ENCODE measurements around the gene GTF2A2. TPM values are rescaled to one million over a fixed set of nuclear protein-coding genes. Genes with fewer than 3 reads are reported as not detected.

The GTF2A2 gene
- total RNA-seq, 1 experiment from 2014 or later = 129 TPM

DNA sequence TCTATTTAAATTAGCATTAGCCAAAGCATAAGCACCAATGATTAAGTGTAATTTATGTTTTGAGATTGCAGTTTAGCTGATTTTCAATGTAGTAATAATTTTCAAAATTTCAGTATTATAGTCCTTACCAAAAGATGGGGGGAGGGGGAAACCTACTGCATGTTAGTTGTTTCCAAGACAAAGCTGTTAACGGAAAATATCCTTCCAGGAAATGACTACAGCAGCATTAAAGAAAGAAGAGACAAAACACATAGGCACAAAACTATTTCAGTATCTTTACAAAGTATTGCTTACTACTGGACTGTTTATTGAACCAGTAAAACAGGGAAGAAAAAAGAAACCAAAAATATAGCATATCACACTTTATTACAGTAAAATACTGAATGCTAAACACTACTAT is 21.3 kb upstream of the GTF2A2 start (continued):
- no peak for TF ChIP-seq ZNF423 (CRISPR knock-in tag; IDR thresholded peaks at IDR 0.05)

DNA sequence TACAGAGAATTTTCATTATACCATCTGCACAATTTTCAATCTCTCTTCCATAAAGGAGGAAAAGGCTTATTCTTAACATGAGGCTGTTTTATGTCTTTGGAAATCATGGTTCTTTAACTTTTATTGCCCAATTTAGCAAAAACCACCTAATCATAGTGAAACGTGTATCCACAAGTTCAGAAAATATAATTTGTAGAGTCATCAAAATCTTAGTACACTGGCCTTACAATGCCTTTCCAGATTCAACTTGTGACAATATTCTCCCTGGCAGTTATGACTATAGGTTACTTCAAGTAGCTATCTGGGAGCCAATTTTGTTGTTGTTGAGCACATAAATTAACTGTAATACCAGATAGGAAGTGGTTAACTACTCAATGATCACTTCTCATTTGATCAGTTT is 20.9 kb upstream of the GTF2A2 start:
- ChIA-PET CTCF (no interaction called here), POLR2A (no interaction called here)
- H3K4me3 Mint-ChIP-seq = no peak overlapping the region
- DNase-seq (ENCODE audit: low spot score) = no peak
- H3K4me1 Mint-ChIP-seq = no peaks in the 10 kb centered on the region
- no peaks in the 10 kb centered on the region for H3K27me3 Mint-ChIP-seq (ENCODE audit: low read depth)
- no peak overlapping the region for H3K27ac Mint-ChIP-seq
- peaks cover 67% of the 10 kb centered on the region for H3K36me3 Mint-ChIP-seq
- ATAC-seq = no peak
- H3K9me3 Mint-ChIP-seq = no peaks in the 10 kb centered on the region
- no peak for TF ChIP-seq CDX4 (CRISPR knock-in tag; IDR thresholded peaks at IDR 0.05; ENCODE audit: borderline replicate concordance)
- TF ChIP-seq CREM (CRISPR knock-in tag; IDR thresholded peaks at IDR 0.05) = no peak
- TF ChIP-seq ATF1 (CRISPR knock-in tag; IDR thresholded peaks at IDR 0.05) = no peak
- TF ChIP-seq SOX15 (CRISPR knock-in tag; IDR thresholded peaks at IDR 0.05) = no peak
- TF ChIP-seq, protein P1, sequence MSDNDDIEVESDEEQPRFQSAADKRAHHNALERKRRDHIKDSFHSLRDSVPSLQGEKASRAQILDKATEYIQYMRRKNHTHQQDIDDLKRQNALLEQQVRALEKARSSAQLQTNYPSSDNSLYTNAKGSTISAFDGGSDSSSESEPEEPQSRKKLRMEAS (CRISPR knock-in tag; IDR thresholded peaks at IDR 0.05) = no peak
- TF ChIP-seq, protein P2, sequence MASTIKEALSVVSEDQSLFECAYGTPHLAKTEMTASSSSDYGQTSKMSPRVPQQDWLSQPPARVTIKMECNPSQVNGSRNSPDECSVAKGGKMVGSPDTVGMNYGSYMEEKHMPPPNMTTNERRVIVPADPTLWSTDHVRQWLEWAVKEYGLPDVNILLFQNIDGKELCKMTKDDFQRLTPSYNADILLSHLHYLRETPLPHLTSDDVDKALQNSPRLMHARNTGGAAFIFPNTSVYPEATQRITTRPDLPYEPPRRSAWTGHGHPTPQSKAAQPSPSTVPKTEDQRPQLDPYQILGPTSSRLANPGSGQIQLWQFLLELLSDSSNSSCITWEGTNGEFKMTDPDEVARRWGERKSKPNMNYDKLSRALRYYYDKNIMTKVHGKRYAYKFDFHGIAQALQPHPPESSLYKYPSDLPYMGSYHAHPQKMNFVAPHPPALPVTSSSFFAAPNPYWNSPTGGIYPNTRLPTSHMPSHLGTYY (CRISPR knock-in tag; IDR thresholded peaks at IDR 0.05) = no peak
- TF ChIP-seq, protein P3, sequence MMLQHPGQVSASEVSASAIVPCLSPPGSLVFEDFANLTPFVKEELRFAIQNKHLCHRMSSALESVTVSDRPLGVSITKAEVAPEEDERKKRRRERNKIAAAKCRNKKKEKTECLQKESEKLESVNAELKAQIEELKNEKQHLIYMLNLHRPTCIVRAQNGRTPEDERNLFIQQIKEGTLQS (CRISPR knock-in tag; conservative IDR thresholded peaks at IDR 0.05) = no peak
- TF ChIP-seq JAZF1 (CRISPR knock-in tag; IDR thresholded peaks at IDR 0.05) = no peak
- TF ChIP-seq MXD4 (CRISPR knock-in tag; IDR thresholded peaks at IDR 0.05; ENCODE audit: borderline replicate concordance) = no peak
- TF ChIP-seq ZNF219 (CRISPR knock-in tag; IDR thresholded peaks at IDR 0.05; ENCODE audit: borderline replicate concordance) = no peak
- TF ChIP-seq ZNF232 (CRISPR knock-in tag; IDR thresholded peaks at IDR 0.05) = no peak
- TF ChIP-seq, protein P4, sequence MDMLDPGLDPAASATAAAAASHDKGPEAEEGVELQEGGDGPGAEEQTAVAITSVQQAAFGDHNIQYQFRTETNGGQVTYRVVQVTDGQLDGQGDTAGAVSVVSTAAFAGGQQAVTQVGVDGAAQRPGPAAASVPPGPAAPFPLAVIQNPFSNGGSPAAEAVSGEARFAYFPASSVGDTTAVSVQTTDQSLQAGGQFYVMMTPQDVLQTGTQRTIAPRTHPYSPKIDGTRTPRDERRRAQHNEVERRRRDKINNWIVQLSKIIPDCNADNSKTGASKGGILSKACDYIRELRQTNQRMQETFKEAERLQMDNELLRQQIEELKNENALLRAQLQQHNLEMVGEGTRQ (CRISPR knock-in tag; IDR thresholded peaks at IDR 0.05) = no peak
- TF ChIP-seq MYBL2 (CRISPR knock-in tag; IDR thresholded peaks at IDR 0.05) = no peak
- TF ChIP-seq, protein P5, sequence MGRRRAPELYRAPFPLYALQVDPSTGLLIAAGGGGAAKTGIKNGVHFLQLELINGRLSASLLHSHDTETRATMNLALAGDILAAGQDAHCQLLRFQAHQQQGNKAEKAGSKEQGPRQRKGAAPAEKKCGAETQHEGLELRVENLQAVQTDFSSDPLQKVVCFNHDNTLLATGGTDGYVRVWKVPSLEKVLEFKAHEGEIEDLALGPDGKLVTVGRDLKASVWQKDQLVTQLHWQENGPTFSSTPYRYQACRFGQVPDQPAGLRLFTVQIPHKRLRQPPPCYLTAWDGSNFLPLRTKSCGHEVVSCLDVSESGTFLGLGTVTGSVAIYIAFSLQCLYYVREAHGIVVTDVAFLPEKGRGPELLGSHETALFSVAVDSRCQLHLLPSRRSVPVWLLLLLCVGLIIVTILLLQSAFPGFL (CRISPR knock-in tag; IDR thresholded peaks at IDR 0.05; ENCODE audit: borderline replicate concordance) = no peak
- TF ChIP-seq, protein P6, sequence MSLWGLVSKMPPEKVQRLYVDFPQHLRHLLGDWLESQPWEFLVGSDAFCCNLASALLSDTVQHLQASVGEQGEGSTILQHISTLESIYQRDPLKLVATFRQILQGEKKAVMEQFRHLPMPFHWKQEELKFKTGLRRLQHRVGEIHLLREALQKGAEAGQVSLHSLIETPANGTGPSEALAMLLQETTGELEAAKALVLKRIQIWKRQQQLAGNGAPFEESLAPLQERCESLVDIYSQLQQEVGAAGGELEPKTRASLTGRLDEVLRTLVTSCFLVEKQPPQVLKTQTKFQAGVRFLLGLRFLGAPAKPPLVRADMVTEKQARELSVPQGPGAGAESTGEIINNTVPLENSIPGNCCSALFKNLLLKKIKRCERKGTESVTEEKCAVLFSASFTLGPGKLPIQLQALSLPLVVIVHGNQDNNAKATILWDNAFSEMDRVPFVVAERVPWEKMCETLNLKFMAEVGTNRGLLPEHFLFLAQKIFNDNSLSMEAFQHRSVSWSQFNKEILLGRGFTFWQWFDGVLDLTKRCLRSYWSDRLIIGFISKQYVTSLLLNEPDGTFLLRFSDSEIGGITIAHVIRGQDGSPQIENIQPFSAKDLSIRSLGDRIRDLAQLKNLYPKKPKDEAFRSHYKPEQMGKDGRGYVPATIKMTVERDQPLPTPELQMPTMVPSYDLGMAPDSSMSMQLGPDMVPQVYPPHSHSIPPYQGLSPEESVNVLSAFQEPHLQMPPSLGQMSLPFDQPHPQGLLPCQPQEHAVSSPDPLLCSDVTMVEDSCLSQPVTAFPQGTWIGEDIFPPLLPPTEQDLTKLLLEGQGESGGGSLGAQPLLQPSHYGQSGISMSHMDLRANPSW (CRISPR knock-in tag; conservative IDR thresholded peaks at IDR 0.05; ENCODE audit: low read depth) = no peak
- TF ChIP-seq, protein P7, sequence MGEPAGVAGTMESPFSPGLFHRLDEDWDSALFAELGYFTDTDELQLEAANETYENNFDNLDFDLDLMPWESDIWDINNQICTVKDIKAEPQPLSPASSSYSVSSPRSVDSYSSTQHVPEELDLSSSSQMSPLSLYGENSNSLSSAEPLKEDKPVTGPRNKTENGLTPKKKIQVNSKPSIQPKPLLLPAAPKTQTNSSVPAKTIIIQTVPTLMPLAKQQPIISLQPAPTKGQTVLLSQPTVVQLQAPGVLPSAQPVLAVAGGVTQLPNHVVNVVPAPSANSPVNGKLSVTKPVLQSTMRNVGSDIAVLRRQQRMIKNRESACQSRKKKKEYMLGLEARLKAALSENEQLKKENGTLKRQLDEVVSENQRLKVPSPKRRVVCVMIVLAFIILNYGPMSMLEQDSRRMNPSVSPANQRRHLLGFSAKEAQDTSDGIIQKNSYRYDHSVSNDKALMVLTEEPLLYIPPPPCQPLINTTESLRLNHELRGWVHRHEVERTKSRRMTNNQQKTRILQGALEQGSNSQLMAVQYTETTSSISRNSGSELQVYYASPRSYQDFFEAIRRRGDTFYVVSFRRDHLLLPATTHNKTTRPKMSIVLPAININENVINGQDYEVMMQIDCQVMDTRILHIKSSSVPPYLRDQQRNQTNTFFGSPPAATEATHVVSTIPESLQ (CRISPR knock-in tag; IDR thresholded peaks at IDR 0.05) = no peak

Data from WTC11 (cell line).